ENCODE measurements around the gene N4BP3. TPM values are rescaled to one million over a fixed set of nuclear protein-coding genes. Genes with fewer than 3 reads are reported as not detected.

N4BP3 gene
- total and polyA plus RNA-seq, 2 of the 4 experiments (the other 2 are of a cell fraction) = 0.14 to 0.18 TPM

DNA sequence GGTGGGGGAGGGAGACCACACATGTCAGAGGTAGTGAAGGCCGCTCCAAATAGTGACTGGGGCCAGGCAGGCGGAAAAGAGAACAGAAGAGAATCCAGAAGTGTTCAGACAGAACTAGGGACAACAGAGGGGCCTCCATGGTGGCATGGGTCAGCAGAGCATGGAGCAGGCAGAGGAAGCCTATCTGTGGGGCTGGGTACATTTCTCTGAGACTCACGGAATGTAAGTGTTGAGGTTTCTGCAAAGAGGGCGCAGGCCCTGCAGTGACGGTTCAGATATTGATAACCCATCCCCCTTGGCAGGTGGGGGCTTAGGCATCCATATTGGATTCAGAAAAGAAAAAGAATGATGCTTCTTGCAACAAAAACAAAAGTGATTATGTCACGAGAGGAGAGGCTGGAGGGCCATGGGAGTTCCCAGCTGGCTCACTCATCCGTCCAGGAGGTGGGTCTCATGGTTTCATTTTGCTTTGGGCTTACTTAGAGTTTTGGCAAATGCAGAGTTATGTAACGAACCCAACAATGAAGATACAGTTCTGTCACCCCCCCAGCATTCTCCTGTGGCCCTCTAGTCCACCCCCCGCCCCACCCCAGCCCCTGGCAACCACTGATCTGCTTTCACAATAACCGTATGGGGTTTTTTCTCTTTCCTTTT, 12.0 kb downstream of the N4BP3 start (continued):
- TF ChIP-seq, protein P1, sequence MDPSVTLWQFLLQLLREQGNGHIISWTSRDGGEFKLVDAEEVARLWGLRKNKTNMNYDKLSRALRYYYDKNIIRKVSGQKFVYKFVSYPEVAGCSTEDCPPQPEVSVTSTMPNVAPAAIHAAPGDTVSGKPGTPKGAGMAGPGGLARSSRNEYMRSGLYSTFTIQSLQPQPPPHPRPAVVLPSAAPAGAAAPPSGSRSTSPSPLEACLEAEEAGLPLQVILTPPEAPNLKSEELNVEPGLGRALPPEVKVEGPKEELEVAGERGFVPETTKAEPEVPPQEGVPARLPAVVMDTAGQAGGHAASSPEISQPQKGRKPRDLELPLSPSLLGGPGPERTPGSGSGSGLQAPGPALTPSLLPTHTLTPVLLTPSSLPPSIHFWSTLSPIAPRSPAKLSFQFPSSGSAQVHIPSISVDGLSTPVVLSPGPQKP (IDR thresholded peaks at IDR 0.05; ENCODE audit: borderline replicate concordance, low read depth, low read length) = no peak
- no peak for TF ChIP-seq NFE2L2 (IDR thresholded peaks at IDR 0.05; ENCODE audit: low read depth, low read length)
- TF ChIP-seq RAD21 (IDR thresholded peaks at IDR 0.05; ENCODE audit: low read length) = no peak
- TF ChIP-seq CEBPB (IDR thresholded peaks at IDR 0.05; ENCODE audit: low read depth, low read length) = no peak

GRCh38 chr5:178126556-178126955, 13.2 kb downstream of the N4BP3 start:
- H3K36me3 ChIP-seq (ENCODE audit: control insufficient read depth, insufficient read depth, low read length) = no peaks in the 10 kb centered on the region
- H3K4me3 ChIP-seq (ENCODE audit: insufficient read depth, low read depth, low read length) = no peak overlapping the region
- no peaks in the 10 kb centered on the region for H3K9me1 ChIP-seq (ENCODE audit: insufficient read depth, low read length)
- peaks cover 3% of the 10 kb centered on the region; the same call in 1 of the 2 replicates for H3K4me1 ChIP-seq (ENCODE audit: control insufficient read depth, insufficient read depth, low read length)
- dilution Hi-C loops (cut with HindIII; ENCODE audit: low sequenced_read_pairs, unreplicated experiment) = no loop called here
- in situ Hi-C loops (cut with MboI; ENCODE audit: low sequenced_read_pairs) = no loop called here
- H2AFZ ChIP-seq (replicated peaks; ENCODE audit: low read length, poor library complexity) = no peak overlapping the region
- ChIA-PET POLR2A (ENCODE audit: unreplicated experiment) (interaction anchor here (0.5 kb wide), 1 partner anchor 51 kb away, joined by 4 read pairs; no protein-coding TSS in a partner anchor), CTCF (no interaction called here)
- no peak overlapping the region for H3K56ac ChIP-seq (ENCODE audit: extremely low read depth, insufficient read depth, low read length)
- H2AK5ac ChIP-seq (ENCODE audit: low read depth, low read length) = no peak overlapping the region
- H3K9ac ChIP-seq (ENCODE audit: low read depth, low read length) = no peak overlapping the region
- no peak overlapping the region for H2AK9ac ChIP-seq (replicated peaks; ENCODE audit: low read depth, low read length, poor library complexity)
- H3K14ac ChIP-seq (replicated peaks; ENCODE audit: low read depth, low read length) = no peak overlapping the region
- ATAC-seq (ENCODE audit: low read depth) (no peak), DNase-seq (no peak)
- H3K4me2 ChIP-seq (ENCODE audit: low read depth, low read length) = no peak overlapping the region
- no CpG with 5 or more reads among the region's 3 CpGs for WGBS, 2 experiments (ENCODE audit: extremely low coverage in 2 of 2, insufficient read length in 1 of 2)
- H3K4ac ChIP-seq (ENCODE audit: low read depth, low read length) = no peak overlapping the region
- H4K8ac ChIP-seq (ENCODE audit: low read depth in 2 of 2, low read length in 2 of 2) = no peak overlapping the region
- H3K79me1 ChIP-seq (ENCODE audit: low read depth in 1 of 2, low read length in 2 of 2) = peaks cover 0 to 6% of the 10 kb centered on the region in 2 experiments; a peak in 3 of 4 replicates
- no TSS peak for BruUV-seq (replicated peaks)
- no peak overlapping the region for H2BK15ac ChIP-seq (ENCODE audit: low read depth, low read length)
- H4K20me1 ChIP-seq (ENCODE audit: insufficient read depth, low read length) = no peaks in the 10 kb centered on the region; the same call in 1 of the 2 replicates
- H2BK20ac ChIP-seq (ENCODE audit: low read depth, low read length) = no peak overlapping the region
- no peak overlapping the region for H2BK120ac ChIP-seq (ENCODE audit: low read depth, low read length)
- no peak overlapping the region for H4K91ac ChIP-seq (ENCODE audit: insufficient read depth, low read depth, low read length)
- H3K9me3 ChIP-seq (ENCODE audit: control insufficient read depth, insufficient read depth, low read length) = no peaks in the 10 kb centered on the region
- intact Hi-C loops (cut with micrococcal nuclease) = no loop called here
- H4K5ac ChIP-seq (ENCODE audit: low read depth, low read length) = no peak overlapping the region
- H3K27ac ChIP-seq (ENCODE audit: insufficient read depth, low read length) = no peak overlapping the region
- H3K27me3 ChIP-seq (ENCODE audit: control insufficient read depth, insufficient read depth, low read length) = peaks cover 5% of the 10 kb centered on the region
- H2BK5ac ChIP-seq (ENCODE audit: low read depth, low read length, poor library complexity, severe bottlenecking) = no peak overlapping the region
- H3K23ac ChIP-seq (ENCODE audit: low read depth, low read length) = no peak overlapping the region
- H3K18ac ChIP-seq (ENCODE audit: low read depth, low read length) = no peak overlapping the region
- TF ChIP-seq POLR2A (IDR thresholded peaks at IDR 0.05; ENCODE audit: low read depth, low read length) (no peak), RFX5 (IDR thresholded peaks at IDR 0.05; ENCODE audit: low read depth, low read length) (no peak), SMC3 (IDR thresholded peaks at IDR 0.05; ENCODE audit: low read depth, low read length) (no peak), FOS (IDR thresholded peaks at IDR 0.05; ENCODE audit: low read depth, low read length) (no peak), CHD1 (IDR thresholded peaks at IDR 0.05; ENCODE audit: low read depth, low read length) (no peak), NFE2L2 (IDR thresholded peaks at IDR 0.05; ENCODE audit: low read depth, low read length) (no peak), MXI1 (IDR thresholded peaks at IDR 0.05; ENCODE audit: borderline replicate concordance, low read depth, low read length) (no peak)
- TF ChIP-seq, protein P1 (IDR thresholded peaks at IDR 0.05; ENCODE audit: borderline replicate concordance, low read depth, low read length) = no peak
- TF ChIP-seq, protein P2, sequence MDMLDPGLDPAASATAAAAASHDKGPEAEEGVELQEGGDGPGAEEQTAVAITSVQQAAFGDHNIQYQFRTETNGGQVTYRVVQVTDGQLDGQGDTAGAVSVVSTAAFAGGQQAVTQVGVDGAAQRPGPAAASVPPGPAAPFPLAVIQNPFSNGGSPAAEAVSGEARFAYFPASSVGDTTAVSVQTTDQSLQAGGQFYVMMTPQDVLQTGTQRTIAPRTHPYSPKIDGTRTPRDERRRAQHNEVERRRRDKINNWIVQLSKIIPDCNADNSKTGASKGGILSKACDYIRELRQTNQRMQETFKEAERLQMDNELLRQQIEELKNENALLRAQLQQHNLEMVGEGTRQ (IDR thresholded peaks at IDR 0.05; ENCODE audit: low read depth, low read length) = no peak

All from IMR-90 (cell line).